ENCODE results near the gene LST1. TPM values are rescaled to one million over a fixed set of nuclear protein-coding genes. Genes with fewer than 3 reads are reported as not detected.

The LST1 gene
- total and polyA plus RNA-seq, 11 donors: 1.6 to 58.0 (median 3.7) TPM; not detected in 1

DNA sequence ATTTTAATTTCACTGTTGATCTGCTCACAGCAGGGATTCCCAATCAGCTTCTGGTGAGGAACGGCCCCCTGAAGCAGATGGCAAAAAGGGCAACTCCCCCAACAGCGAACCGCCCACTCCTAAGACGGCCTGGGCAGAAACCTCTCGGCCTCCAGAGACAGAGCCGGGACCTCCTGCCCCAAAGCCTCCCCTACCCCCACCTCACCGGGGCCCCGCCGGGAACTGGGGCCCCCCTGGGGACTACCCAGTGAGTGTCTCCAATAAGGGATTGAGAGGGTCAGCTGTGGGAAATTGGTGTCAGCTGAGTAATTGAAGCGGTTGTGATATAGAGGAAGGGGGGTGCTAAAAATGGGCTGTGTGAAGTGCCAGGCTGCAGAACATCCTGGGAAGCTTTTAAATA lies 40.9 kb downstream of the LST1 start:
- intact Hi-C loops (cut with DNase I): loop anchor here in 1 of 10 donors (2.0 kb wide), 1 partner anchor 16 kb away; no protein-coding TSS in a partner anchor
- DNase-seq: no peak
- no peaks in the 10 kb centered on the region for H3K9me3 ChIP-seq
- TF ChIP-seq, protein P1, sequence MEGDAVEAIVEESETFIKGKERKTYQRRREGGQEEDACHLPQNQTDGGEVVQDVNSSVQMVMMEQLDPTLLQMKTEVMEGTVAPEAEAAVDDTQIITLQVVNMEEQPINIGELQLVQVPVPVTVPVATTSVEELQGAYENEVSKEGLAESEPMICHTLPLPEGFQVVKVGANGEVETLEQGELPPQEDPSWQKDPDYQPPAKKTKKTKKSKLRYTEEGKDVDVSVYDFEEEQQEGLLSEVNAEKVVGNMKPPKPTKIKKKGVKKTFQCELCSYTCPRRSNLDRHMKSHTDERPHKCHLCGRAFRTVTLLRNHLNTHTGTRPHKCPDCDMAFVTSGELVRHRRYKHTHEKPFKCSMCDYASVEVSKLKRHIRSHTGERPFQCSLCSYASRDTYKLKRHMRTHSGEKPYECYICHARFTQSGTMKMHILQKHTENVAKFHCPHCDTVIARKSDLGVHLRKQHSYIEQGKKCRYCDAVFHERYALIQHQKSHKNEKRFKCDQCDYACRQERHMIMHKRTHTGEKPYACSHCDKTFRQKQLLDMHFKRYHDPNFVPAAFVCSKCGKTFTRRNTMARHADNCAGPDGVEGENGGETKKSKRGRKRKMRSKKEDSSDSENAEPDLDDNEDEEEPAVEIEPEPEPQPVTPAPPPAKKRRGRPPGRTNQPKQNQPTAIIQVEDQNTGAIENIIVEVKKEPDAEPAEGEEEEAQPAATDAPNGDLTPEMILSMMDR (IDR thresholded peaks at IDR 0.05): no peak
- TF ChIP-seq POLR2A (IDR thresholded peaks at IDR 0.05): no peak
- peaks cover 0 to 12% (median 8%) of the 10 kb centered on the region in 12 donors for H3K4me1 ChIP-seq
- H3K27ac ChIP-seq: no peak overlapping the region
- no peak overlapping the region for H3K4me3 ChIP-seq
- WGBS, 4 donors: 83 to 90% (median 86%) methylated on average over 10 of the region's 10 CpGs
- peaks cover 8 to 97% (median 94%) of the 10 kb centered on the region in 9 donors for H3K36me3 ChIP-seq
- no peak for ATAC-seq
- no peaks in the 10 kb centered on the region for H3K27me3 ChIP-seq

DNA sequence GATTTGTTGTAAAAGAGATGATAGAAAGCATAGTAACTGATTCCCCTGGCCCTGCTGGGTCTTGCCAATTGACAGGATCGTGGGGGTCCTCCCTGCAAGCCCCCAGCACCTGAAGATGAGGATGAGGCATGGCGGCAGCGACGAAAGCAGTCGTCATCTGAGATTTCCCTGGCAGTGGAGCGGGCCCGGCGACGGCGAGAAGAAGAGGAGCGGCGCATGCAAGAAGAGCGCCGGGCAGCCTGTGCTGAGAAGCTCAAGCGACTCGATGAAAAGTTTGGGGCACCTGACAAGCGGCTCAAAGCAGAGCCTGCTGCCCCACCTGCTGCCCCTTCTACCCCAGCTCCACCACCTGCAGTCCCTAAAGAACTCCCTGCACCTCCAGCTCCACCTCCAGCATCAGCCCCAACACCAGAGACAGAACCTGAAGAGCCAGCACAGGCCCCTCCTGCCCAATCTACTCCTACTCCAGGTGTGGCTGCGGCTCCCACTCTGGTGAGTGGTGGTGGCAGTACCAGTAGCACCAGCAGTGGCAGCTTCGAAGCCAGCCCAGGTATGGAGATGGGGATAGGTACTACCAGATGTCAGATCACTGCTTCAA lies 41.7 kb downstream of the LST1 start:
- WGBS, 4 donors: 95 to 97% (median 96%) methylated on average over 19 of the region's 19 CpGs

DNA sequence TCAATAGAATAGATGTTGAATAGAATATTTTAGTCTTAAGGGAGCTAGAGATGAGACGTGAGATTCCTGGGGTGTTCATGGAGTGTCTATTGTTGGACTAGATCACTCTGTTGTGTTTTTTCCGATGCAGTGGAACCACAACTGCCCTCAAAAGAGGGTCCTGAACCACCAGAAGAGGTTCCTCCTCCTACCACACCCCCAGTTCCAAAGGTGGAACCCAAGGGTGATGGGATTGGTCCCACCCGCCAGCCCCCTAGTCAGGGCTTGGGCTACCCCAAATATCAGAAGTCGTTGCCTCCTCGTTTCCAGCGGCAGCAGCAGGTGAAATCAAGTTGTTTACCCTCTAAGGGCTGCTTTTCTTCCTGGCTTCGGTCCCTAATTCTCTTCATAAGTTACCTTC lies 42.9 kb downstream of the LST1 start:
- DNase-seq (no peak), ATAC-seq (no peak)
- Histone ChIP-seq H3K27ac (no peak overlapping the region), H3K4me1 (peaks cover 0 to 4% (median 0%) of the 10 kb centered on the region in 12 donors), H3K4me3 (no peak overlapping the region), H3K27me3 (no peaks in the 10 kb centered on the region), H3K9me3 (no peaks in the 10 kb centered on the region), H3K36me3 (peaks cover 8 to 100% (median 100%) of the 10 kb centered on the region in 9 donors)
- WGBS, 4 donors: 86 to 91% (median 89%) methylated on average over 7 of the region's 7 CpGs
- intact Hi-C loops (cut with DNase I): no loop called here
- TF ChIP-seq, protein P1 (IDR thresholded peaks at IDR 0.05): no peak
- TF ChIP-seq POLR2A (IDR thresholded peaks at IDR 0.05): no peak

More for the DNA sequence above, 41.7 kb downstream of the LST1 start:
- no peak overlapping the region for H3K4me3 ChIP-seq
- intact Hi-C loops (cut with DNase I): loop anchor here in 1 of 10 donors (2.0 kb wide), 1 partner anchor 15 kb away; no protein-coding TSS in a partner anchor
- H3K27me3 ChIP-seq: no peaks in the 10 kb centered on the region
- peaks cover 0 to 4% (median 0%) of the 10 kb centered on the region in 12 donors for H3K4me1 ChIP-seq
- ATAC-seq (no peak), DNase-seq (no peak)
- no peak overlapping the region for H3K27ac ChIP-seq
- H3K36me3 ChIP-seq: peaks cover 8 to 100% (median 98%) of the 10 kb centered on the region in 9 donors
- H3K9me3 ChIP-seq: no peaks in the 10 kb centered on the region
- TF ChIP-seq POLR2A (IDR thresholded peaks at IDR 0.05): no peak
- TF ChIP-seq, protein P1 (IDR thresholded peaks at IDR 0.05): no peak

DNA sequence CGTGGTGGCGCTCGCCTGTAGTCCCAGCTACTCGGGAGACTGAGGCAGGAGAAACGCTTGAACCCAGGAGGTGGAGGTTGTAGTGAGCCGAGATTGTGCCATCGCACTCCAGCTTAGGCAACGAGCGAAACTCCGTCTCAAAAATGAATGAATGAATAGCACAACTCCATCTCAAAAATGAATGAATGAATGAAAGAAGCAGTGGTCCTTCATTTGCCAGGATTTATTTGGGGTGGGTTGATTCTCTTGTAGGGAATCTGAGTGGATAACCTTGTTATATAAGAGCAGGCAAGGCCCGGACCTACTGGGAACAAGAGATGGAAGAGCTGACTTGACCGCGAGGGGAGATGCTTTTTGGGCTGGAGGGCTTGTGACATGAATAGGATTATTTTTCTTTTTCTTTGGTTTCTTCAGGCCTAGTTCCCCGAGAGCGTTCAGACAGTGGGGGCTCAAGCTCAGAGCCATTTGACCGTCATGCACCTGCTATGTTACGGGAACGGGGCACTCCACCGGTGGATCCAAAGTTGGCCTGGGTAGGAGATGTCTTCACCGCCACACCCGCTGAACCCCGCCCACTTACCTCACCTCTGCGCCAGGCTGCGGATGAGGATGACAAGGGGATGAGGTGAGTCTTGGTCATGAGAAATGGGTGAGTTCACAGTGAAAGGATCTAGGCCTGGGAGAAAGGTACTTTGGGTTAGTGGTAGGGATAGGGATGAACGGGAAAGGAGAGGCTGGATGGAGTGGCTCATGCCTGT lies 44.3 kb downstream of the LST1 start:
- TF ChIP-seq, protein P1 (IDR thresholded peaks at IDR 0.05): no peak
- TF ChIP-seq POLR2A (IDR thresholded peaks at IDR 0.05): no peak
- Histone ChIP-seq H3K4me1 (peaks cover 0 to 4% (median 0%) of the 10 kb centered on the region in 12 donors), H3K36me3 (peaks cover 7 to 100% (median 100%) of the 10 kb centered on the region in 9 donors), H3K27me3 (no peaks in the 10 kb centered on the region), H3K4me3 (no peak overlapping the region), H3K27ac (no peak overlapping the region), H3K9me3 (no peaks in the 10 kb centered on the region)
- intact Hi-C loops (cut with DNase I): no loop called here
- ATAC-seq: no peak
- DNase-seq: no peak
- 90 to 93% (median 92%) methylated on average over 25 of the region's 25 CpGs for WGBS, 4 donors
